ENCODE measurements around the gene SYDE1.

GRCh38 chr19:15154002-15154612 lies 46.9 kb downstream of the SYDE1 start:
- TF ChIP-seq, protein P1, sequence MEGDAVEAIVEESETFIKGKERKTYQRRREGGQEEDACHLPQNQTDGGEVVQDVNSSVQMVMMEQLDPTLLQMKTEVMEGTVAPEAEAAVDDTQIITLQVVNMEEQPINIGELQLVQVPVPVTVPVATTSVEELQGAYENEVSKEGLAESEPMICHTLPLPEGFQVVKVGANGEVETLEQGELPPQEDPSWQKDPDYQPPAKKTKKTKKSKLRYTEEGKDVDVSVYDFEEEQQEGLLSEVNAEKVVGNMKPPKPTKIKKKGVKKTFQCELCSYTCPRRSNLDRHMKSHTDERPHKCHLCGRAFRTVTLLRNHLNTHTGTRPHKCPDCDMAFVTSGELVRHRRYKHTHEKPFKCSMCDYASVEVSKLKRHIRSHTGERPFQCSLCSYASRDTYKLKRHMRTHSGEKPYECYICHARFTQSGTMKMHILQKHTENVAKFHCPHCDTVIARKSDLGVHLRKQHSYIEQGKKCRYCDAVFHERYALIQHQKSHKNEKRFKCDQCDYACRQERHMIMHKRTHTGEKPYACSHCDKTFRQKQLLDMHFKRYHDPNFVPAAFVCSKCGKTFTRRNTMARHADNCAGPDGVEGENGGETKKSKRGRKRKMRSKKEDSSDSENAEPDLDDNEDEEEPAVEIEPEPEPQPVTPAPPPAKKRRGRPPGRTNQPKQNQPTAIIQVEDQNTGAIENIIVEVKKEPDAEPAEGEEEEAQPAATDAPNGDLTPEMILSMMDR (conservative IDR thresholded peaks at IDR 0.05): peak; percentile 90
- no peak for TF ChIP-seq ZFX (IDR thresholded peaks at IDR 0.05)

Data from C4-2B (cell line).